GM10266 (cell line): ENCODE results near the gene SLIT2.
A peak's percentile ranks its signal among the peaks of the same experiment; 100 is the strongest.

Source experiments
- DNase-seq: peaks from one replicate; pipeline ENCODE4 v3.0.0; 2012; ENCODE audit errors: extremely low spot score
- CTCF ChIP-seq: IDR thresholded peaks from 2 replicates; pipeline ENCODE4 v1.5.1; 2012; ENCODE audit warnings: mild to moderate bottlenecking, low read depth; ENCODE audit not compliant: control insufficient read depth, insufficient read depth; ENCODE audit errors: missing control alignments

The SLIT2 gene

GRCh38 chr4:20254511-20255250 is 3.0 kb downstream of the SLIT2 start:
- no peak for TF ChIP-seq CTCF

GRCh38 chr4:20255251-20255586 is 3.5 kb downstream of the SLIT2 start:
- no peak for DNase-seq
- no peak for TF ChIP-seq CTCF

More at GRCh38 chr4:20254511-20255250, 3.0 kb downstream of the SLIT2 start:
- peak; percentile 17 for DNase-seq

GRCh38 chr4:20255823-20256222 is 4.1 kb downstream of the SLIT2 start:
- TF ChIP-seq CTCF = no peak
- no peak for DNase-seq

- TF ChIP-seq CTCF = no peak
- no peak for DNase-seq
These were observed 4.7 kb downstream of the SLIT2 start for GRCh38 chr4:20256381-20256881.

GRCh38 chr4:20259707-20260106 is 8.0 kb downstream of the SLIT2 start:
- DNase-seq = no peak
- TF ChIP-seq CTCF = no peak

- TF ChIP-seq CTCF = no peak
These were observed 9.1 kb downstream of the SLIT2 start for GRCh38 chr4:20260821-20261220.

GRCh38 chr4:20262221-20262620 is 10.5 kb downstream of the SLIT2 start:
- no peak for TF ChIP-seq CTCF

More at GRCh38 chr4:20260821-20261220, 9.1 kb downstream of the SLIT2 start:
- DNase-seq = no peak

More at GRCh38 chr4:20262221-20262620, 10.5 kb downstream of the SLIT2 start:
- DNase-seq = no peak
